ENCODE data around the gene MRPL11.

The MRPL11 gene

DNA sequence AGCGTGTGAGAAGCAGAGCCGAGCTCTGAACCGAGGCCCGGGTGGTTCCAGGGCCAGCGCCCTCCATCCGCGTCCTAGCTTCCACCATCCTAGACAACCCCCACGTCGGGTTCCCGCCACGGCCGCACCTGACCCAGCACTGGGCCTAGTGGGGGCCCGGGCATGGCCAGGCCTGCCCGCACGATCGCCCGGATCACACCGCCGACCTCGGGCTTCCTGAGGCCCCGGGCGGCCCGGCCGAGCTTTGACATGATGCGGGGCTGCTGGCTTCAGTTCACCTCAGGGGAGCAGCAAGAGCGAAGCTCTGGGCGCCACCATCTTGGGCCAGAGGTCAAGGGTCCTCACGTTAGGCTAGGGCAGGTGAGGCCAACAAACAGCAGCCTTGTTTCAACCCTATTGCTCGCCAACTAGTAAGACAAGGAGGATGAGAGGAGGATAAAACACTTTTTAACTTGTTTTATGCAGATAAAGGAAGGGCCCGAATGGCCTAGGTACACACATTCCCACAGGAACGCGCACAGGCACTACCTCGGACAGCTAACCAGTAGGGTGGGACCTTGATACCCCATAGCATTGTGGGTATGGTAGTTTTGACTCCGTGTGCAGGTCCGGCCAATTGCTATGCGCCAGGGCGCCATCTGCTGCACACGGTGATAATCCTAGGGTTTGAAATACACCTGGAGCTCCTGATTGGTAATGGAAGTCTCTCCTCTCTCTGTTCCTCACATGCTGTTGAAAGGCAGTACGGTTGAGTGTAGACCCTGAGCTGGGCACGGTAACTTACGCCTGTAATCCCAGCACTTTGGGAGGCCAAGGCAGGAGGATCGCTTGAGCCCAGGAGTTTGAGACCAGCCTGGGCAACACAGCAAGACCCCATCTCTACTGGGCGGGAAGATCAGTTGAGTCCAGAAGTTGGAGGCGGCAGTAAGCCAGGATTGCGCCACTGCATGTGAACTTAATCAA lies at the start of gene MRPL11:
MRPL11 (minus strand) TSS at position 345 of the 963 bp plus-strand sequence; CDS start at position 251, 94 bp downstream.
- DNase-seq, result peak; percentile 94 to 99 (median 99)

DNA sequence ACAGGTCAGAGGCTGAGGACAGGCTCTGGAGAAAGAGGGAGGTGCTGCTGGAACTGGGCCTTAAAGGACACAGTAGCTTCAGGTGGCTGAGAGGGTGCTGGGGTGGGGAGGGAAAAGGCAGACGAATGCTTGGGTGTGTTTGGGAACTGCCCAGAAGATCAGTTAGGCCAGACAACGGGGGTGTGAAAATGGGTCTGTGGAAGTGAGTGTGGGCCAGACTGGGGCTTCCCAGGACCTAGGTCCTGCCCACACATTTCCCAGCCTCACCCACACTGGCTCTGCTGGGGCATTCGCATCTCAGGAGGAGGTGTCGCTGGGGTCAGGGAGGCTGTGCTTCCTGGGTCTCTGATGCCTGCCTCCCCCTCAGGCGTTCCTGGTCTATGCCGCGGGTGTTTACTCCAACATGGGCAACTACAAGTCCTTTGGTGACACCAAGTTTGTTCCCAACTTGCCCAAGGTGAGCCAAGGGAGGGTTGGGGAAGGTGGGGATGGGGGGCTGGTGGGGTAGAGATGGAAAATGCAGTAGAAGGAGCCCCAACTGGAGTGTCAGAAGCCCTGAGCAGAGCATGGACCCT lies 46.2 kb upstream of the MRPL11 start:
- DNase-seq, result no peak

DNA sequence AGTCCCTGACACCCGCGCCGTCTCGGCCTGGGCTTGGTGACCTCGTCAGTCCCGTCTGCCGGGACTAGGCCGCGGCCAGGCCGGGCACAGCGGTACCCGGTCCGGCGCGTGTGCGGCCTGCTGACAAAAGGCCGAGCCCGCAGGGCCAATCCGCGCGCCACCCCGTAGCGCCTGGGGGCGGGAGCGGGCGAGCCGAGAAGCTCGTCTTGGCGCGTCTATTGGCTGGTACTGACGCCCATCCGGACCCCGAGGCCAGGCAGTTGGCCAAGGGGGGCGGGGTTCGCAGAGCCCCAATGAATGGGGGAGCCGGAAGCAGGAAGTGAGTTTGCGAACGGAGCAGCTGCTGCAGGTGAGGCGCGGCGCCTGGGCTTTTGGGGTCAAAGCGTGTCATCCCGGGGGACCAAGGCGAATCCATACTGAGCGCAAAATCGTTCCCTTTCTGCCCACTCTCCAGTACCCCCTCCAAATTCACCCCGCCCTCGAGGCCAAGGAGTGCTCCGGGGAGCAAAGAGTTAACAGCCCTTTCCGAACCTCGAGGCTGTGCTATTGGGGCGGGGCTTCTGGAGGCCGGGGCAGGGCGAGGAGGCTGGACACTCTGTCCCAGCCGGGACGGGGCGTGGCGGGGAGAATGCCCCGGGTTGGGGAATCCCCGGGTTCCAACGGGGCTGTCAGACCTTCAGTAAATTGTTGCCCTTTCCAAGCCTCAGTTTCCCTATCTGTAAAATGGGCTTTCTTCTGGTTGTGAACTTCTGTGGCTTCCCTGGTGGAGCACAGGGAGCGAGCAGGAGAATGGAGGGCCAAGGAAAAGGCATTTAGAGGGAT lies 41.7 kb upstream of the MRPL11 start, which contains the start of gene DPP3:
DPP3 (plus strand) TSS at position 318 of the 822 bp plus-strand sequence. CDS start 1,767 bp downstream, outside the sequence.
- DNase-seq, result peak; percentile 97 to 99 (median 99)

DNA sequence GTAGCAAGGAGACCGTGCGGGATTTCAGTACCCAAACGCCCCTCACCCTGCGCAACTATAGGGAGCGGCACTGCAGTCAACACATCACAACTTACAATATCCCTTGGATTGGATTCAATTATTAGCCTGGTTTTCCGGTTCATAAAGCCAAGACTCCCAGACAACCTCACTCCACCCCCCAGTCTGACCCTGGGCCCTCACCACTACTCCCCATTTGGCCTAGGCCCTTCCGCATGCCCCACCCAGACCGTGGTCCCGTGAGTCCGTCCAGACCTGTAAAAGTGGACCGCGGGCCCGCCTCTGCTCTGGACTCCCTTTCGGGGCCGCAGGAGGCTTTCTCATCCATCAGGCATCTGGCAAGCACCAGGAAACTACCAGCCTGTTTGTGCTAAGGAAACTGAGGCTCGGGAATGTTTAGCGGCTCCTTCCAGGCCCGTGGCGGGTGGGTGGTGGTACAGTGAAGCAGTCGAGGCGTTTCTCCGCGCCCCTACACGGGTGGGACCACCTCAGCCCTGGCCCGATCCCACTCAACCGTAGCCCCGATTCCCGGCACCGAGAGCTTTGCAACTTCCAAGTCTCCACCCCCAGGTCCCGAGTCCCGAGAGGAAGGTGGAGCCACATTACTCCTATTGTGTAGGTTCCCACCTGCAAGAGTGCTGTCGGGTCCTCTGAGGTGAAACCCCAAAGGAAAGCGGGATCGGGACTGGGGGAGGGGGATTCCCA lies 40.9 kb upstream of the MRPL11 start:
- peak; percentile 81 to 98 (median 97) for DNase-seq

DNA sequence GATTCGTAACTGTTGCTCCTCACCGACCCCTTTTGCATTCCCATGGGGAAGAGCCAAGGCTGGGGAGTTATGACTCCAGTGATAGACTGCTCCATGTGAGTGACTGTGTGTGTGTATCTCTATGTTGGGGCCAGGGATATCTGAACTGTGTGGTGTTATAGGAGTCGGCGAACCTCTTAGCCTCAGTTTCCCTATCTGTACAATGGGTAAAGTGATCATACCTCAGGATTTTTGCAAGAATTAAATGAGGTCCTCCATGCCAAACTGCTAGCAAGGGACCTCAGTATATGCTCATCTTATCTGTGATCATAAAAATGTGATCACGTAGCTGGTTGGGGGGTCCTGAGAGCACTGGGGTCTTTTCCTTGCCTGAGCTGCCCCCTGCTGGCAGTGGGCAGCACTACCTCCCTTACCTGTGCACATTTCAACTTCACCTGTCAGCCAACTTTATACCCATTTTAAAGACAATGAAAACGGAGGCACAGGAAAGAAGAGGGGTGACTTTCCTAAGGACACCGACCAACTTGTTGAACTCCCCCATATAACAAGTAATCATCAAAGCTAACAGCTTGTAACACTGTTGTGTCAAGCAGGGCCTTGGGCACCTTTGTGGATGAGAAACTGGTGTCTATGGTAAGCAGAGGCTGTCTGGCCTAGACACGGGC lies 40.2 kb upstream of the MRPL11 start:
- peak in 2 of 3 experiments; percentile 16 to 71 for DNase-seq

DNA sequence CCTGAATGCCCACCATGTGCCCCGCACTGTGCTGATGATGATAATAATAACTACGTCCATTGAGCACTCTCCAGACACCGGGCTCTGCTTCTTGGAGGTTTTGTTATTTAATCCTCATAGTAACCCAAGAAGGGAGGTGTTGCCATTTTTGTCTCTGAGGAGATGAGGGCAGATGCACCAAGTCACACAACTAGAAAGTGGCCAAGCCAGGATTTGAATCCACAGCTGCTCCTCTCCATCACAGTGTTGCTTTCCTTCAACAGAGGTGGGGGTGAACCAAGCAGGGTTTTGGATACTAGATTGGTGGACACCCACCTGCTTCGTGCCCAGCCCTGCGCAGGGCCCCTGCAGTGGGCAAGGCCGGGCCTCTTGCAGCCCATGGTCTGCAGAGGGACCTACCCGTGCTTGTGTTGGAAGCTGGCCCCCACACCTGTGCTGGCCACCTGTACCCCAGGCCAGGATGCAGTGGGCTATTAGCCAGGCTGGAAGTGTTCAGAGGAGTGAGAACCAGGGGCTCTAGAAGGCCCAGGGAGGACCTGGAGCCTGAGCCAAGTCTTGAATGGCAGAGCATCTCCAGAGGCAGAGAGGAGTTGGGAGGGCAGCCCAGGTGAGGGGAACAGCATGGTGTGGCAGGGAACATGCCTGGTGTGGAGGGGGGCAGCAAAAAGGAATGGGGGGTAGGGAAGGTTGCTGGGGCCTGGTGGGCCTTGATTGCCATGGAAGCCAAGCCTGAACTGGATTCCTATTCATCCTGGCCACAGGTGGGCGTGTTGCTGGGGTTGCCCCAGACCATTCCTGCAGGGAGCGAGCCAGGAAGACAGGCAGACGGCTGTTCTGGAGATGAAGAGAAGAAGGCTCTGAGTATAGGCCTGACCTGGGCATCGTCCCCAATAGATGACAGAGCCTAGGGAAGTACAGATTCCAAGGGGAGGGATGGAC lies 38.9 kb upstream of the MRPL11 start:
- DNase-seq, result no peak

DNA sequence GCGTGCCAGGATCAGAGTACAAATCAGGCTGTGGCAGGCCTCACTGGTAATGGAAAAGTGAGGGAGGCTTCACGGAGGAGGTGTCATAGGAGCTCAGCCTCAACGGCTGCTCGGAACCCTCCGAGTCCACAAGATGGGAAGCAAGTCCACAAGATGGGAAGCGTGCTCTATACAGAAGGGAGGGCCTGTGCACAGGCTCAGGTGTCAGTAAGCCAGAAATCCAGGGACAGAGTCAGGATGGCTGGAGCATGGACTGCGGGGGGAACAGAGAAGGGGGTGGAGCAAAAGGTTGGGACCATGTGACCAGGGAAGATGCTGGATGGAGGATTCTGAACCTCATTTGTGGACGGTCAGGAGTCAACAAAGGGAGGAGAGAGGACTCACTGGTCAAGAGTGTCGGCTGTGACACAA lies 38.2 kb upstream of the MRPL11 start:
- DNase-seq, result peak in 1 of 3 experiments; percentile 24

DNA sequence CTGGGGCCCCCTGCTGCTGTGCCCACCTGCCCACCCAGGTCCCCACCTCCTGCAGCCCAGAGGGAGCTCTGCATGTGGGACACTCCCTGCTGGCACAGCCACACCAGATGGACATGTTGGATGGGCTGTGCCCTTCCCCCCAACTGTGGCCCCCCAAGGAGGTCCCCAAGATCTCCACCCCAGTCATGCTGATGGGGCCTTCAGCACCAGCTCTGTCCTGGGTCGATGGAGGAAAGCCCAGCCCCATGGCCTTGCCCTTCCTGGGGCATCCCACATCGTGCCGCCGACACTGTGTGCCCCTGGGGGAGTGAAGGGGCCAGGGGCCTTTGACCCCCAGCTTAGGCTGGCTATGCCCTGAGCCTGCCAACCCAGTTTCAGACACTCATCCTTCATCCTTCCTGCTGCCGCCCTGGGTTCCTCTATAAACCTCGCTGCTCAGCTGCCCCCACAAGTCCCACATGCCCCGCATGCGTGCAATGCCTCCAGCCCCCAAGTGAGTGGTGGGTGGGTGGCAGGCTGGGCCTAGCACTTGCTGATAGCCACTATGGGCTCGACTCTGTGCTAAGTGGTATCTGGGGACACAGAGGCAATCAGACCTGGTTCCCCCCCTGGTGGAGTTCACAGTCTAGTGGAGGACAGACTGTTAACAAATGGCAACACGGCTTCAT lies 37.7 kb upstream of the MRPL11 start:
- no peak for DNase-seq

DNA sequence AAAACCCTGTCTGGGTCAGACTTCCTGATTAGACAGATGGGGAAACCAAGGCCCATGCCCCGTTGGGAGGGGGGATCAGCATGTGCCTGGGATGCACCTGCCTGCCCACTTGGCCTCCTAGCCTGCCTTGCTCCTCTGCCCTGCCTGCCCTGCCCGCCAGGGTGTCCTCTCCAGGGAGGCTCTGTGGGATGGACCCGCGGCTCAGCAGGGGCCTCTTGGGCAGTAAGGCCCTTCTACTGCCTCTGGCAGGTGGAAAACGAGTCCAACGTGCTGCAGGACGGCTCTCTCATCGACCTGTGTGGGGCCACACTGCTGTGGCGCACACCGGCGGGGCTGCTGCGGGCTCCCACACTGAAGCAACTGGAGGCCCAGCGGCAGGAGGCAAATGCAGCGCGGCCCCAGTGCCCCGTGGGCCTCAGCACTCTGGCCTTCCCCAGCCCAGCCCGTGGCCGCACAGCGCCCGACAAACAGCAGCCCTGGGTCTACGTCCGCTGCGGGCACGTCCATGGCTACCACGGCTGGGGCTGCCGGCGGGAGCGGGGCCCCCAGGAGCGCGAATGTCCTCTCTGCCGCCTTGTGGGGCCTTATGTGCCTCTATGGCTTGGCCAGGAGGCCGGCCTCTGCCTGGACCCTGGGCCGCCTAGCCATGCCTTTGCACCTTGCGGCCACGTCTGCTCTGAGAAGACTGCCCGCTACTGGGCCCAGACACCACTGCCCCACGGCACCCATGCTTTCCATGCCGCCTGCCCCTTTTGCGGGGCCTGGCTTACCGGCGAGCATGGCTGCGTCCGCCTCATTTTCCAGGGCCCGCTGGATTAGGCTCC lies 36.9 kb upstream of the MRPL11 start:
- peak in 1 of 3 experiments; percentile 18 for DNase-seq

DNA sequence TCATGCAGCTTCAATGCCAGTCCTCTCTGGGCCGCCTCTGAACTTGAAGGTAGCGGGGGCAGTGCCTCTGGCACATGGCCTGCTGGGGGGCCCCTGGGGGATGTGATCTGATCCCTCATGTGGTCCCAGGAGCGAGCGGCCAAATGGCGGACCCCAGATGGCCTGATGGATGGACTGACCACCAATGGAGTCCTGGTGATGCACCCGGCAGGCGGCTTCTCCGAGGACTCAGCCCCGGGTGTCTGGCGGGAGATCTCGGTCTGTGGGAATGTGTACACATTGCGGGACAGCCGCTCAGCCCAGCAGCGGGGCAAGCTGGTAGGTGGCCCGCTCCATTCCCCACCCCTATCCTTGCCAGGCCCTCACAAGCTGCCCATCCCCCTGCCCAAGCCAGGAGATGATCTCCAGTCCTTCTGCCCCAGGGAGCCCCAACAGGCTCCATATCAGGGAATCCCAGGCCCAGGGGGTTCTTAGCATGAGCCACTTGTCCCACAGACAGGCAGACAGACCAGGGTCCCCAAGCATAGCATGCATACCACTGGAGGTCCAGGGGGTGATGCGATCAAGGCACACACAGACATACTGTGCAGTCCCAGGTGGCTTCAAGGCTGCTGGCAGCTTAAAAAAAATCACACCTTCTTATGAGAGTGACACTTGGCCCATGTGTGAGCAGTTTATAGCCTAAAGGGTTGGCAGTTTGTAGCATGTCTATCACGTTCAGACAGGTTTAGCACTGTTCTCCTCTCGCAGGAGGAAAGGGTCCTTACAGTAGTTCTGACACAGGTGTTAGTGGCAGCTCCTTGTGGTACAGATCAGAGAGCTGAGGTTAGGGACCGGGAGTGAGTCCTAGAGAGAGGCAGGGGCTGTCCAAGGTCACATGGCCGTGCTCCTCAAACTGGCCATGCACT lies 35.2 kb upstream of the MRPL11 start:
- DNase-seq, result no peak

DNA sequence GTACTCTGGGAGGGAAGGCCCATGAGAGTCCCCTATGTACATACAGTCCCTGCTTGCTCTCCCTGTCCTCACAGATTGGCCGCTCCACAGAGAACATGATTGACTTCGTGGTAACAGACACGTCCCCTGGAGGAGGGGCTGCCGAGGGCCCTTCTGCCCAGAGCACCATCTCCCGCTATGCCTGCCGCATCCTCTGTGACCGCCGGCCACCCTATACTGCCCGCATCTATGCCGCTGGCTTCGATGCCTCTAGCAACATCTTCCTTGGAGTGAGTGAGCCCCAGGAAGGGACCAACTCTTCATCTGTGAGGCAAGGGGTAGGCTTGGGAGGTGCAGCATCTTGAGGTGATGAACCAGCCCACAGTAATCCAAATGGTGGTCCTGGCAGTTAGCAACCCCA lies 34.5 kb upstream of the MRPL11 start:
- DNase-seq, result no peak

DNA sequence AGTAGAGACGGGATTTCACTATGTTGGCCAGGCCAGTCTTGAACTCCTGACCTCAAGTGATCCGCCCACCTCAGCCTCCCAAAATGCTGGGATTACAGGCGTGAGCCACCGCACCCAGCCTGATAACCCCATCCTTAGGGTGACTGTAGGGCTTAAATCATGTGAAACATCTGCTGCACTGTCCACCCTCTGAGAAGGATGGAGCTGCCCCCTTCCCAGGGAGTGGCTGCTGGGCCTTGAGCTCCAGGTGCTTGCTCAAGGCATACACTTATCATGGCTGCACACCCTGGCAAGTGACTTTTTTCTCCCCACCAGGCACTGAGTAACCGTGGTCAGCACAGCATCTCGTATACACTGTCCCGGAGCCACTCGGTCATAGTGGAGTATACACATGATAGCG lies 33.4 kb upstream of the MRPL11 start:
- DNase-seq, result no peak

DNA sequence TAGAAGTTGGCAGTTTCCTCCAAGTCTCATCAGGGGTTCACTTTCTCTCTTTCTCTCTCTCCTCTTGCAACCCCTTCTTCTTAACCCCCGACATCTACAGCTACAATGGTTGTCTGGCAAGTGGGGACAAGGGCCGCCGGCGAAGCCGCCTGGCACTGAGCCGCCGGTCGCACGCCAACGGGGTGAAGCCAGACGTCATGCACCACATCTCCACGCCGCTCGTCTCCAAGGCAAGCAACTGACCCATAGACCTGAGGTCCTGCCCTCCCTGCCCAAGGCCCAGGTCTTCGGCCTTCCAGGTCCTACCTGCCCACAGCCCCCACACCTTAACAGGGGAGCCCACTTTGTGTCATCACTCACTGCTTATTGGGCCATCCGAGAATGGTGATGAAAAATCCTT lies 32.5 kb upstream of the MRPL11 start:
- no peak for DNase-seq

DNA sequence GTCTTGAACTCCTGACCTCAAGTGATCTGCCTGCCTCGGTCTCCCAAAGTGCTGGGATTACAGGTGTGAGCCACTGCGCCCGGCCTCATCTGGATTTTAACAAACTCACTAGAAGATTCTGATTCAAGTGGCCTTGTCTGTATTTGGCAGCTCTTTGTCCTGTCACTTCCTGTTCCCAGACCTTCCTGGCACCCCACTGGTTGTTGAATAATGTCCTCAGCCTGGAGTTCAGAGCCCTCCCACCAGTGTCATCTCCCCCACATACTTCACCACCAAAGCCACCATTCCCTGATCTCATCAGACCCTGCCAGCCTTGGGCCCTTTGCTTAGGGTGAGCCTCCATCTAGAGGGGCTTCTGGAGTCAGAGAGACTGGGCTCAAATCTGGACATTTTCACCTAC lies 31.4 kb upstream of the MRPL11 start:
- no peak for DNase-seq

DNA sequence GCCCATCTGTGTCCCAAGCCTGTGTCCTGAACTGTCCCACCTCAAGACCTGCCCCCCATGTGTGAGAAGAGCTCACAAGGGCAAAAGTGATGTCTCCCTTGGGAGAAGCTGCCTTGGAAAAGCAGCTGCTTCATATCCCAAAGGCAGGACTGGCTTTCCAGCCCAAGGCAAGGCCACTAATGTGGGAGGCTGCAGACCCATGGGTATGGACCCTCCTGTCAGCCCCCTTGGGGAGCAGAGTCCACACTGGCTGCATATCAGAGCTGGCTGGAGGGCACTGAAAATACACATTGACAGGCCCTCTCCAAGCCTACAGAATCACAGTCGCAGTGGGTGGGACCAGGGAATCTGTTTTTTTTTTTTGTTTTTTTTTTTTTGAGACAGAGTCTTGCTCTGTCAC lies 30.8 kb upstream of the MRPL11 start:
- DNase-seq, result no peak

DNA sequence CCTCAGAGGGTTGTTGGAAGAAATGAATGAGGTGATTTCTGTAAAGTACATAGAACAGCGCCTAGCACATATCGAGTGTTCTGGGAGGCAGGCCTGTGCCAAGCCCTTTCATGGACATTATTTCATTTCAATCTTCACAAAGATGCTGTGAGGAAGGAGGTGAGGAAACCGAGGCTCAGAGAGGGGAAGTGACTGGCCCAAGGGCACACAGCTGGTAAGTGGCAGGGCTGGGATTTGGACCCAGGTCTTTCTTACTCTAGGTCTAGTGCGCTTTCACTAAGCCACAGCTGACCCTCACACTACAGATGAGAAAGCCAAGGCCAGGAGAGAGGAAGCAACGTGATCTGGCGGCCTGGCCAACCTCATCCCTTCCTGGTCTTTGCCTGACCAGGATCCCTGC lies 30.0 kb upstream of the MRPL11 start:
- no peak for DNase-seq

DNA sequence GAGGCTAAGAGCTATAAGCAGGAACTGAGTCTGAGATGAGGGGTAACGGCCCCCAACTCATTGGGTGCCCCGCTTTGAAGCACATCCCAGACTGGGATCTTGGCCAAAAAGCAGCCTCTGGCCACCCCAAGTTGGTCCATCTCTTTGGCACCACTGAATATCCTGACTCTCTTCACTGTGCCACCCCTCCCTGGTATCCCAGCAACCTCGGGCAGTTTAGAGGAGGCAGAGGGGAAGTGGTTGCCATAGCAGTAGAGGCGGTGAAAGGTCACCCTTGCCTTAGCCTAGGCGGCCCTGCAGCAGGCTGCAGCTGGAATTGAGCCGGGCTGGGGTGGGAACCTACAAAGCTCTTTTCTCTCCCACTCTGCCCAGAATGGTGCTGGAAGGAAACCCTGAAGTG lies 29.1 kb upstream of the MRPL11 start:
- peak; percentile 11 to 74 (median 60) for DNase-seq

All from NCI-H1417 (cell line).